ENCODE results near the gene PRR27.
"Not testable (repeated sequence)": the region's sequence is repeated elsewhere in the genome, so short reads cannot be mapped to it uniquely, and the experiment has no call there.

PRR27 gene

DNA sequence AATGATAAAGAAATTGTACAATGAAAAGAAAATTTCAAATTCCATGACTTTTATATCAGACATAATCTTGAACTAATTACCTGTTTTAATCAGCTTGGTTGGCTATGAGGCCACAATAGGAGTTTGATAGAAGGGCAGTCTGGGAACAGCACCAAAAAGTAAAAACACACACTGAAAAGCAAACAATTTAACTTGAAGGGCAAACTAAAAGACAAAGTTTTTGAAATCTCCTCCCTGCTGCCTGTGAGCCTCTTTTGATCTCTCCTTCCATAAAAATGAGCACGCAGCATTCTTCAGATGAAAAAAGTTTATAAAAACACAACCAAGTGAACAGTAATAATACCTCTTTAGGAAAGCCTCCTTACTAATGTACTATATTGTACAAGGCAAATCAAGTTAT, 49.6 kb downstream of the PRR27 start:
- DNase-seq (ENCODE audit: low spot score) = no peak

DNA sequence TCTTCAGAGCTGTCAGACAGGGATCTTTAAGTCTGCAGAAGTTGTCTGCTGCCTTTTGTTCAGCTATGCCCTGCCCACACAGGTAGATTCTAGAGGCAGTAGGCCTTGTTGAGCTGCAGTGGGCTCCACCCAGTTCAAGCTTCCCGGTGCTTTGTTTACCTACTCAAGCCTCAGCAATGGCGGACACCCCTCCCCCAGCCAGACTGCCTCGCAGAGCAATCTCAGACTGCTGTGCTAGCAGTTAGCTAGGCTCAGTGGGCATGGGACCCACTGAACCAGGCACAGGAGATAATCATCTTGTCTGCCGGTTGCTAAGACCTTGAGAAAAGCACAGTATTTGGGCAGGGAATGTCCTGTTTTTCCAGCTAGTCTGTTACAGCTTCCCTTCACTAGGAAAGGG, 58.7 kb downstream of the PRR27 start:
- DNase-seq (ENCODE audit: low spot score) = not testable (repeated sequence)
